Right lobe of liver (tissue), 6 donors: ENCODE results near the gene ESRP2. TPM values are rescaled to one million over a fixed set of nuclear protein-coding genes. Genes with fewer than 3 reads are reported as not detected.
A peak's percentile ranks its signal among the peaks of the same experiment; 100 is the strongest.

ENCODE experiments used
- ATAC-seq, 4 donors: fragments of 200-7000 bp; cut with Tn5 transposase; one replicate each; pipeline ENCODE4 v1.9.1; 2020; ENCODE audit warnings: mild to moderate bottlenecking in 4 of 4, moderate library complexity in 4 of 4
- DNase-seq, 3 donors: peaks; one replicate each; pipeline ENCODE4 v3.0.0-alpha.2; 2020
- H3K27ac ChIP-seq, 3 donors: fragments of 200-600 bp; one replicate each; pipeline ENCODE4 v1.8.0; 2022
- H3K27me3 ChIP-seq, 2 donors: fragments of 200-600 bp; one replicate each; pipeline ENCODE4 v1.8.0; 2022
- H3K36me3 ChIP-seq, 4 donors: fragments of 200-600 bp; sonication (generic) in 1 of 4; one replicate each; pipeline versions ENCODE4 v1.5.1 to v1.8.0; 2017 to 2022; ENCODE audit warnings: control low read depth in 1 of 4
- H3K4me1 ChIP-seq, 4 donors: fragments of 200-600 bp; sonication (generic) in 1 of 4; one replicate each; pipeline versions ENCODE4 v1.5.1 to v1.8.0; 2017 to 2022; ENCODE audit warnings: control low read depth in 1 of 4
- H3K4me3 ChIP-seq, 3 donors: fragments of 200-600 bp; one replicate each; pipeline ENCODE4 v1.8.0; 2022
- H3K9me3 ChIP-seq, 4 donors: fragments of 200-600 bp; sonication (generic) in 1 of 4; one replicate each; pipeline versions ENCODE4 v1.5.1 to v1.8.0; 2017 to 2022; ENCODE audit warnings: control low read depth in 1 of 4
- CTCF ChIP-seq, 4 donors: fragments of 200-600 bp in 3 of 4; fragments of 450-650 bp in 1 of 4; IDR thresholded peaks; one replicate each; pipeline versions ENCODE4 v1.5.1 to v1.8.0; 2016 to 2022; ENCODE audit warnings: antibody characterized with exemption in 4 of 4, mild to moderate bottlenecking in 2 of 4
- POLR2A ChIP-seq: fragments of 450-650 bp; IDR thresholded peaks from one replicate; pipeline ENCODE4 v1.6.1; 2017; ENCODE audit warnings: antibody characterized with exemption, mild to moderate bottlenecking
- WGBS: methylation state at CpG from one replicate; pipeline ENCODE4 v1.1.6; 2018; ENCODE audit warnings: low coverage, low lambda C conversion rate; ENCODE audit not compliant: insufficient coverage; ENCODE audit errors: missing lambda C conversion rate; 5-methylcytosine and 5-hydroxymethylcytosine counted together
- intact Hi-C, 2 donors: fragments of 100-400 bp; cut with DNase I; formaldehyde crosslinking; loops; one replicate each; pipeline versions ENCODE4 v1.11.2 to v1.14.1; 2022
- total RNA-seq, 6 experiments: library from RNA; depleted of rRNA in 2 of 6; stranded (reverse); fragments of >200 nt in 2 of 6; fragmentation: NEBNext Ultra II Directional in 3 of 6; extraction: Animal tissue kit (Norgen Biotek cat#: 25700) in 3 of 6; gene quantifications; one replicate each; pipeline versions ENCODE4 v1.1.0 to v1.2.4, GENCODE V29; 2016 to 2023
- donor health status: DM: no; HTN: yes; CAD: no.
- donor health status: DM: no; HTN: no; CAD: no.
- donor health status: DM: no; HTN: no; CAD: no.
- donor health status: DM: no; HTN: yes; CAD: no.
- donor health status: DM: no; HTN: yes; CAD: no.

Gene ESRP2
- total RNA-seq, 6 experiments from 2014 or later = 44.8 to 102 (median 57.9) TPM

- 15% methylated on average over 14 of the region's 23 CpGs for whole genome bisulfite sequencing
- Histone ChIP-seq H3K9me3 (no peaks in the 10 kb centered on the region), H3K4me3 (peak overlapping the region; percentile 69 to 85 (median 83)), H3K27me3 (no peaks in the 10 kb centered on the region), H3K4me1 (peaks cover 0 to 18% (median 0%) of the 10 kb centered on the region in 4 donors), H3K36me3 (peaks cover 0 to 5% (median 0%) of the 10 kb centered on the region in 4 donors), H3K27ac (peak overlapping the region; percentile 40 to 80 (median 67))
- DNase-seq = no peak
- intact Hi-C loops = no loop called here
- TF ChIP-seq CTCF (IDR thresholded peaks at IDR 0.05) = no peak
- peak; percentile 34 for TF ChIP-seq POLR2A
- ATAC-seq = peak; percentile 28 to 73 (median 38)
Observed at GRCh38 chr16:68265078-68265920, 29.4 kb upstream of the ESRP2 start.

GRCh38 chr16:68264128-68265077 lies 28.5 kb upstream of the ESRP2 start, which contains the start of gene SLC7A6:
TSS of gene SLC7A6 (plus strand) at chr16:68264526. CDS start at chr16:68274727, 10,201 bp downstream.
- intact Hi-C loops = no loop called here

GRCh38 chr16:68263559-68264127 lies 27.7 kb upstream of the ESRP2 start:
- peaks cover 0 to 18% (median 0%) of the 10 kb centered on the region in 4 donors for H3K4me1 ChIP-seq
- TF ChIP-seq POLR2A (no peak), CTCF (IDR thresholded peaks at IDR 0.05) (no peak)
- DNase-seq (no peak), ATAC-seq (no peak)
- H3K27ac ChIP-seq = peak overlapping the region; percentile 67 to 80 (median 69)
- H3K9me3 ChIP-seq = no peaks in the 10 kb centered on the region
- H3K36me3 ChIP-seq = peaks cover 0 to 20% (median 0%) of the 10 kb centered on the region in 4 donors
- intact Hi-C loops = no loop called here
- H3K27me3 ChIP-seq = no peaks in the 10 kb centered on the region
- H3K4me3 ChIP-seq = peak overlapping the region; percentile 69 to 85 (median 83)
- 48% methylated on average over 5 of the region's 11 CpGs for WGBS

More at GRCh38 chr16:68264128-68265077, 28.5 kb upstream of the ESRP2 start, which contains the start of gene SLC7A6:
- peak within 1 kb of the TSS; percentile 67 to 80 (median 69) for H3K27ac ChIP-seq
- DNase-seq = peak; percentile 75 to 86 (median 78)
- peaks cover 0 to 14% (median 0%) of the 10 kb centered on the region in 4 donors for H3K36me3 ChIP-seq
- peak; percentile 75 to 89 (median 80) for ATAC-seq
- TF ChIP-seq POLR2A (peak; percentile 70), CTCF (IDR thresholded peaks at IDR 0.05) (peak; percentile 55 to 72 (median 63))
- H3K27me3 ChIP-seq = no peaks in the 10 kb centered on the region
- peaks cover 0 to 18% (median 0%) of the 10 kb centered on the region in 4 donors for H3K4me1 ChIP-seq
- peak within 1 kb of the TSS; percentile 69 to 85 (median 83) for H3K4me3 ChIP-seq
- 0% methylated on average over 3 of the region's 123 CpGs for WGBS
- H3K9me3 ChIP-seq = no peaks in the 10 kb centered on the region
